HG03575 (cell line): ENCODE data around the gene KCNK1.

Experiments
- ATAC-seq: cut with Tn5 transposase; IDR thresholded peaks from one replicate; pipeline ENCODE4 v1.9.1; 2021; ENCODE audit not compliant: unreplicated experiment, insufficient number of reproducible peaks, low FRiP score; ENCODE audit errors: extremely low read depth

KCNK1 gene

DNA sequence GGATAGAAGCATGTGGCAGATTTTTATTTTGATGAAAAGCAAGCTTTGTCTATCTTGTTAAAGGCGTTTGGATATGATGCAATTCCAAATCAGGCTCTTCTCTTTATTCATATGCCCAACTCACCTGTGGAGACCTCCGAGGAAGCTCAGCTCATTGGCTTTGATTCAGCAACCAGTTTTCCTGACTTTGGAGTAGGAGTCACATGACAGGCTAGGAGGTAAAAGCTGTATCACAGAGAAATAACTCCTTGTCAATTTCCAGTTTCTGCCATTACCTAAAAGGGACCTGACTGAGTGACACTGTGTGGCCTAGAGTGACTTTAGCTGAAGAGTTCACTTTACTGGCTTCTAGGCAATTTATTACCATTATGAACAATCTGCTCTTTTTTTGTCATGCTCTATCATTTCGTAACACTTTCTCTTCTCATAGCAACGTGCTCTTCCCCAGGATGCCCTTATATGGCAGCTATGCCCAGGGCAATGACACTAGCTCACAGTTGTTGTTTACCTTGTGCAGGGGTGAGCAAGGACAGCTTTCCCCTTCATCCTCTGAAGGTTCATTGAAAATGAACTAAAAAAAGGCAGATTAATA, 107.2 kb downstream of the KCNK1 start:
- no peak for ATAC-seq
